GM21576 (cell line): ENCODE results near the gene KCNG1.

Experiments
- ATAC-seq: cut with Tn5 transposase; IDR thresholded peaks from one replicate; pipeline ENCODE4 v1.9.1; 2021; ENCODE audit warnings: mild to moderate bottlenecking, moderate library complexity; ENCODE audit not compliant: unreplicated experiment

Gene KCNG1

GRCh38 chr20:51014797-51015722 lies 7.8 kb downstream of the KCNG1 start:
- no peak for ATAC-seq

- no peak for ATAC-seq
These were observed 9.2 kb downstream of the KCNG1 start for GRCh38 chr20:51013577-51014330.

GRCh38 chr20:51012357-51012756 lies 10.6 kb downstream of the KCNG1 start:
- no peak for ATAC-seq

GRCh38 chr20:51011479-51011878 lies 11.4 kb downstream of the KCNG1 start:
- no peak for ATAC-seq

- ATAC-seq: no peak
These were observed 12.0 kb downstream of the KCNG1 start for GRCh38 chr20:51010932-51011331.

GRCh38 chr20:51010043-51010365 lies 12.9 kb downstream of the KCNG1 start:
- ATAC-seq: no peak

- ATAC-seq: no peak
These were observed 13.4 kb downstream of the KCNG1 start for GRCh38 chr20:51009303-51010042.

GRCh38 chr20:51008718-51009117 lies 14.2 kb downstream of the KCNG1 start:
- ATAC-seq: no peak

GRCh38 chr20:51005214-51005613 lies 17.7 kb downstream of the KCNG1 start:
- ATAC-seq: no peak

GRCh38 chr20:51004781-51005180 lies 18.1 kb downstream of the KCNG1 start:
- ATAC-seq: no peak

GRCh38 chr20:51004305-51004727 lies 18.6 kb downstream of the KCNG1 start:
- ATAC-seq: no peak

GRCh38 chr20:51003753-51004152 lies 19.2 kb downstream of the KCNG1 start:
- ATAC-seq: no peak

GRCh38 chr20:51002633-51003032 lies 20.3 kb downstream of the KCNG1 start:
- no peak for ATAC-seq

- no peak for ATAC-seq
These were observed 21.3 kb downstream of the KCNG1 start for GRCh38 chr20:51001430-51002265.

- no peak for ATAC-seq
These were observed 23.6 kb downstream of the KCNG1 start for GRCh38 chr20:50999355-50999754.

- no peak for ATAC-seq
These were observed 25.7 kb downstream of the KCNG1 start for GRCh38 chr20:50996901-50997865.

- no peak for ATAC-seq
These were observed 27.4 kb downstream of the KCNG1 start for GRCh38 chr20:50995506-50995905.

- no peak for ATAC-seq
These were observed 29.0 kb downstream of the KCNG1 start for GRCh38 chr20:50993876-50994275.

GRCh38 chr20:50992733-50993457 lies 30.0 kb downstream of the KCNG1 start:
- ATAC-seq: peak; percentile 50
